Endothelial cell of umbilical vein (primary cell): Measurements from ENCODE around the gene ADARB2. TPM values are rescaled to one million over a fixed set of nuclear protein-coding genes. Genes with fewer than 3 reads are reported as not detected.

Source experiments
- BruUV-seq: library from RNA; stranded (reverse); fragments of 400-500 nt; replicated peaks from 2 replicates; lab custom pipeline; 2021; lab: Mats Ljungman, UMichigan
- CTCF ChIA-PET: fragments of 300-600, 350-600 bp; sonication (Branson Sonifier 250); formaldehyde crosslinking; loops from one replicate; lab custom pipeline; 2021; ENCODE audit warnings: antibody characterized with exemption, inconsistent platforms; lab: Charles Lee
- POLR2A ChIA-PET: fragments of 300-600, 350-600 bp; sonication (Branson Sonifier 250); formaldehyde crosslinking; loops from one replicate; lab custom pipeline; 2021; ENCODE audit warnings: antibody characterized with exemption, inconsistent platforms; lab: Charles Lee
- DNase-seq: peaks from one replicate; pipeline ENCODE4 v3.0.0-alpha.2; 2011; ENCODE audit warnings: low read depth, low spot score
- FAIRE-seq: peaks from 2 replicates; lab custom pipeline; 2011; peaks lifted over from hg19 to GRCh38; lab: Jason Lieb, UNC
- H2AFZ ChIP-seq: 2 replicates; pipeline ENCODE4 v1.6.0; 2012; ENCODE audit warnings: low read depth, low read length, control low read depth, inconsistent platforms
- H3K27ac ChIP-seq: 2 replicates; pipeline ENCODE4 v1.5.1; 2011; ENCODE audit warnings: low read depth, mild to moderate bottlenecking, control low read depth, low read length, moderate library complexity; ENCODE audit not compliant: insufficient read depth
- H3K27me3 ChIP-seq, 2 experiments: 2 replicates each; pipeline versions ENCODE4 v1.6.0 to v1.6.1; 2011; ENCODE audit warnings: low read length in 2 of 2, mixed read lengths in 1 of 2; ENCODE audit not compliant: control insufficient read depth in 2 of 2, insufficient read depth in 2 of 2
- H3K36me3 ChIP-seq, 2 experiments: 2 replicates in 1 of 2; 3 replicates in 1 of 2; pipeline ENCODE4 v1.5.1; 2011; ENCODE audit warnings: low read length in 2 of 2, mild to moderate bottlenecking in 1 of 2, moderate library complexity in 1 of 2; ENCODE audit not compliant: control insufficient read depth in 2 of 2, insufficient read depth in 2 of 2; ENCODE audit errors: extremely low read depth in 1 of 2
- H3K4me1 ChIP-seq: 3 replicates; pipeline ENCODE4 v1.5.1; 2011; ENCODE audit warnings: mild to moderate bottlenecking, low read length; ENCODE audit not compliant: control insufficient read depth, insufficient read depth; ENCODE audit errors: extremely low read depth
- H3K4me2 ChIP-seq: 2 replicates; pipeline ENCODE4 v1.6.1; 2011; ENCODE audit warnings: low read length, control low read depth, mixed read lengths; ENCODE audit not compliant: insufficient read depth
- H3K4me3 ChIP-seq, 3 experiments: fragments of 200-600 bp in 1 of 3; sonication (generic), shearing (Covaris generic) in 1 of 3; replicated peaks in 1 of 3; 2 replicates each; pipeline ENCODE4 v1.5.1; 2011 to 2016; ENCODE audit warnings: control low read depth in 3 of 3, low read length in 3 of 3, mild to moderate bottlenecking in 2 of 3, inconsistent platforms in 1 of 3, low read depth in 1 of 3, moderate library complexity in 1 of 3; ENCODE audit not compliant: insufficient read depth in 1 of 3
- H3K79me2 ChIP-seq: 2 replicates; pipeline ENCODE4 v1.6.0; 2012; ENCODE audit warnings: low read length, inconsistent platforms; ENCODE audit not compliant: control insufficient read depth, insufficient read depth
- H3K9ac ChIP-seq: replicated peaks from 2 replicates; pipeline ENCODE3; 2011; ENCODE audit warnings: low read length, control low read depth; ENCODE audit not compliant: insufficient read depth; ENCODE audit errors: extremely low read depth
- H3K9me1 ChIP-seq: replicated peaks from 3 replicates; pipeline ENCODE4 v1.6.0; 2011; ENCODE audit warnings: mild to moderate bottlenecking, low read length; ENCODE audit not compliant: control insufficient read depth, insufficient read depth; ENCODE audit errors: extremely low read depth
- H3K9me3 ChIP-seq: replicated peaks from 2 replicates; pipeline ENCODE4 v1.5.1; 2012; ENCODE audit warnings: low read length, inconsistent platforms; ENCODE audit not compliant: control insufficient read depth, insufficient read depth
- H4K20me1 ChIP-seq: replicated peaks from 2 replicates; pipeline ENCODE3; 2011; ENCODE audit warnings: mild to moderate bottlenecking, low read length; ENCODE audit not compliant: control insufficient read depth, insufficient read depth; ENCODE audit errors: extremely low read depth
- EZH2 ChIP-seq: IDR thresholded peaks from 2 replicates; pipeline ENCODE4 v1.6.1; 2012; ENCODE audit warnings: borderline replicate concordance, low read depth, mild to moderate bottlenecking, moderate library complexity, low read length, inconsistent platforms; ENCODE audit not compliant: severe bottlenecking
- FOS ChIP-seq: IDR thresholded peaks from 2 replicates; pipeline ENCODE4 v1.6.1; 2011; ENCODE audit warnings: mild to moderate bottlenecking, low read length, moderate library complexity, borderline replicate concordance; ENCODE audit not compliant: insufficient read depth
- GATA2 ChIP-seq: IDR thresholded peaks from 2 replicates; pipeline ENCODE4 v1.7.0; 2011; ENCODE audit warnings: low read depth, mild to moderate bottlenecking, moderate library complexity, mixed read lengths, low read length; ENCODE audit not compliant: insufficient read length, insufficient read depth
- JUN ChIP-seq: IDR thresholded peaks from 2 replicates; pipeline ENCODE4 v1.6.1; 2011; ENCODE audit warnings: borderline replicate concordance, low read depth; ENCODE audit not compliant: insufficient read length, insufficient read depth
- MAX ChIP-seq: IDR thresholded peaks from 2 replicates; pipeline ENCODE4 v1.6.1; 2011; ENCODE audit not compliant: insufficient read depth, insufficient read length
- MYC ChIP-seq: IDR thresholded peaks from one replicate; pipeline ENCODE4 v1.6.1; 2011; ENCODE audit warnings: mild to moderate bottlenecking, low read depth, low read length
- POLR2A ChIP-seq: IDR thresholded peaks from 2 replicates; pipeline ENCODE4 v1.6.1; 2012; ENCODE audit warnings: low read depth, mild to moderate bottlenecking, control low read depth, low read length
- POLR2AphosphoS5 ChIP-seq: IDR thresholded peaks from 2 replicates; pipeline ENCODE4 v1.6.1; 2012; ENCODE audit warnings: low read depth, mild to moderate bottlenecking, control low read depth, low read length, moderate library complexity; ENCODE audit not compliant: insufficient read depth
- dilution Hi-C: fragments of 300-500 bp; cut with MboI; formaldehyde crosslinking; loops from one replicate; pipeline ENCODE4 v1.15.0; 2019; ENCODE audit warnings: low sequenced_read_pairs; ENCODE audit not compliant: extremely low pct_ligation_motif_present
- intact Hi-C: fragments of 100-400 bp; cut with micrococcal nuclease; formaldehyde crosslinking; loops from one replicate; pipeline ENCODE4 v1.10.0; 2022
- polyA plus RNA-seq, 4 experiments: library from polyadenylated mRNA; depleted of rRNA in 3 of 4; stranded (reverse) in 3 of 4; unstranded in 1 of 4; fragments of >200 nt; gene quantifications; 2 replicates each; pipeline versions ENCODE4 v1.2.1 to v1.2.3, GENCODE V29; 2011 to 2012; ENCODE audit warnings: missing spikeins in 1 of 4
- total RNA-seq: library from RNA; stranded (reverse); gene quantifications from 2 replicates; pipeline ENCODE4 v1.2.3, GENCODE V29; 2021
- TF ChIP-seq, protein P1 (sequence below), 2 donors: IDR thresholded peaks; 1 replicate in 1 of 2; 2 replicates in 1 of 2; pipeline ENCODE4 v1.5.1; 2011; ENCODE audit warnings: low read length in 2 of 2, mild to moderate bottlenecking in 2 of 2, moderate library complexity in 2 of 2, control low read depth in 1 of 2, inconsistent platforms in 1 of 2, low read depth in 1 of 2; ENCODE audit not compliant: insufficient read depth in 1 of 2; ENCODE audit errors: extremely low read depth in 1 of 2

Gene ADARB2
- total and polyA plus RNA-seq, 2 donors (not counting 3 experiments of a cell fraction or from before 2014, with no cell fraction given), result not detected

DNA sequence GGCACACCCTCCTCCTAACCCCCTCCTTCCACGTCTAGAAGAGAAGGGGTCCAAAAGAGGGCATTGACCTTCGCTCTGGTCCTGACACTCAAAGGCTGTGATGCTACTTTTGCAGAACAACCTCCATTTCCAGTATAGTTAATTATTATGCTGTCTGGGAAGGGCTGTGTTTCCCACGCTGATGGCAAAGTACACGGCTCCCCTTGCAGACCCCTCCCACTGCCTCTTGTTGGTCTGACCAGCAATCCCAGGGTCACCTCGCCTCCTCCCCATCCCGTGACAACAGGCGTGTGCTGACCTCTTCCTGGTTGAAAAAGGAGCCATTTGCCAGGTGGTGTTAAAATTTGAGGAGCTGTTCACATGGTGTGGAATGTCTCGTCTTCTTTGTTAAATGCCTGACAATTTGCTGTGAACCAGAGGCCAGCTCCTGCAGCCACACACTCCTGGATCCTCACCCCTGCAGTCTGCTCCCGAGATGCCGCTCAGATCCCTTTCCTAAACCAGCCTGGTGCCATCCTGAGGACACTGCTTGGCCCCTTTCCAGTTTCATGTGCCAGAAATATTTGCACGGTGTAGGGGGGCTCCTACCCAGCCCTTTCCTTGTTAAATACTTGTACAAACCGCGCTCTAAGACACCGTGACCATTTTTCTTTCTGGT, 359.5 kb downstream of the ADARB2 start:
- intact Hi-C loops, result no loop called here
- ChIA-PET CTCF (no interaction called here), POLR2A (no interaction called here)
- Histone ChIP-seq H3K4me3 (no peak overlapping the region), H3K9me3 (peaks cover 2% of the 10 kb centered on the region), H2AFZ (no peak overlapping the region), H3K79me2 (no peaks in the 10 kb centered on the region), H4K20me1 (no peaks in the 10 kb centered on the region), H3K4me2 (no peak overlapping the region), H3K27me3 (no peaks in the 10 kb centered on the region), H3K4me1 (no peaks in the 10 kb centered on the region), H3K9me1 (no peaks in the 10 kb centered on the region), H3K27ac (no peak overlapping the region), H3K36me3 (no peaks in the 10 kb centered on the region), H3K9ac (no peak overlapping the region)
- no peak for DNase-seq
- TF ChIP-seq POLR2AphosphoS5, result no peak
- TF ChIP-seq GATA2, result no peak
- no peak for TF ChIP-seq JUN
- no peak for TF ChIP-seq FOS
- TF ChIP-seq MYC, result no peak
- TF ChIP-seq, protein P1, sequence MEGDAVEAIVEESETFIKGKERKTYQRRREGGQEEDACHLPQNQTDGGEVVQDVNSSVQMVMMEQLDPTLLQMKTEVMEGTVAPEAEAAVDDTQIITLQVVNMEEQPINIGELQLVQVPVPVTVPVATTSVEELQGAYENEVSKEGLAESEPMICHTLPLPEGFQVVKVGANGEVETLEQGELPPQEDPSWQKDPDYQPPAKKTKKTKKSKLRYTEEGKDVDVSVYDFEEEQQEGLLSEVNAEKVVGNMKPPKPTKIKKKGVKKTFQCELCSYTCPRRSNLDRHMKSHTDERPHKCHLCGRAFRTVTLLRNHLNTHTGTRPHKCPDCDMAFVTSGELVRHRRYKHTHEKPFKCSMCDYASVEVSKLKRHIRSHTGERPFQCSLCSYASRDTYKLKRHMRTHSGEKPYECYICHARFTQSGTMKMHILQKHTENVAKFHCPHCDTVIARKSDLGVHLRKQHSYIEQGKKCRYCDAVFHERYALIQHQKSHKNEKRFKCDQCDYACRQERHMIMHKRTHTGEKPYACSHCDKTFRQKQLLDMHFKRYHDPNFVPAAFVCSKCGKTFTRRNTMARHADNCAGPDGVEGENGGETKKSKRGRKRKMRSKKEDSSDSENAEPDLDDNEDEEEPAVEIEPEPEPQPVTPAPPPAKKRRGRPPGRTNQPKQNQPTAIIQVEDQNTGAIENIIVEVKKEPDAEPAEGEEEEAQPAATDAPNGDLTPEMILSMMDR (IDR thresholded peaks at IDR 0.05; ENCODE audit: extremely low read depth in 1 of 2, insufficient read depth in 1 of 2, low read depth in 1 of 2, low read length in 2 of 2), result no peak
- no peak for TF ChIP-seq MAX
- TF ChIP-seq POLR2A, result no peak
- no peak for TF ChIP-seq EZH2
- BruUV-seq, result no TSS peak
- no peak for FAIRE-seq
- dilution Hi-C loops, result no loop called here
